Skin of body (tissue), 2 donors: Measurements from ENCODE around the gene SLC9A6. TPM values are rescaled to one million over a fixed set of nuclear protein-coding genes. Genes with fewer than 3 reads are reported as not detected.

ENCODE experiments used
- DNase-seq: peaks from one replicate; lab custom pipeline; 2025; lab: John Stamatoyannopoulos, UW
- total RNA-seq: library from RNA; depleted of rRNA; stranded (reverse); fragments of >200 nt; gene quantifications from one replicate; pipeline ENCODE4 v1.2.3, GENCODE V29; 2014

Gene SLC9A6
- 15.9 TPM for total RNA-seq

GRCh38 chrX:135985157-135985972 lies at the start of gene SLC9A6:
TSS of gene SLC9A6 (plus strand) at chrX:135985435. CDS start at chrX:135985659, 224 bp downstream.
- DNase-seq: peak; percentile 18

DNA sequence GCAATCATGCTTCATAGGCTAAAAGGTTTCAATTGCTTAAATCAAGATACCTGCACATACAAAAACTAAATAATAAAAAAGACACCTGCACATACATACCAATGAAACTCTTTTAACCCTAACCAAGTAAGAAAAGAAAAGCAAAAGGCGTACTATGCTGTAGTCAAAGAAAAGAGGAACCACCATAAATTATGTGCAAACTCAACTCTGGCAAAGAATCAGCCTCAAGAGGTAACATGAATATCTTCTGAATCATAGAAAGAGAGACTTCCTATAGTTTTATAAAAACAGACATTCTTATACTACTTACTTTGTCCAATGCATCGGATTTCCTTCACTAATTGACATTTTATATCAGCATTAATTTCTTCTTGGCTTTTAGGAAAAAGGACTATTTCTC lies 40.7 kb upstream of the SLC9A6 start:
- no peak for DNase-seq

- no peak for DNase-seq
Measured at GRCh38 chrX:135951291-135951690, 33.9 kb upstream of the SLC9A6 start.

GRCh38 chrX:135973025-135973547 lies 12.1 kb upstream of the SLC9A6 start:
- no peak for DNase-seq

DNA sequence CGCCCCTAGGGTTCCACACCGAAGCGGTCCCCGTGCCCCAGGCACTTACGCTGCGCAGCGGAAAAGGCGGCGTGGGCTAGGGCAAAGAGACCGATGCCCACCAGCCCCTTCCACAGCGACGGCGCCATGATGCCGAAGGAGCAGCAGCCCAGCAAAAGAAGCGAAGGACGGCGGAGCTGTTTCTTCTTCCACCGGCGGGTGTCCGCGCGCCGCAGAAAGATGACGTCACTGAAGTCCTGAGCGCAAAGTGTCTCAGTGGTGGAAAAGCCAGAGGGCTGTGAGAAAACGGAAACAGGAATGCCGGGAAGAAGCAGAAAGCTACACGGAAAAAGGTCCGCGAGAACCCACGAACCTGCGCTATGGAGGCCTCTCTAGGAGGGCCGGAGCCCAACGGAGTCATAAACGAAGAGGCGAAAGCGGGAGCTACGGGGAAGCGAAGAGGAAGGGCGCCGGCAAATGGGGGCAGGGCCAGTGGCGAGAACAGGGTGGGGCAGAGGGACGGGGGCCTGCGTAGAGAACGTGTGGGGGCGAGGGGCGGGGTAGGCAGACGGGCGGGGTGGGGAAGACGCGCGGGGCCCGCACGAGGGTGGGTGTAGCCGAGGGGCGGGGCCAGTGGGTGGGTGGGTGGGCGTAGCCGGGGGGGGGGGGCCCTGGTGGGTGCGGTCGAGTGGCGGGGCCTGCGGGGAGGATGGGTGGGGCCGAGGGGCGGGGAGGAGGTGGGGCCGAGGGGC lies 11.5 kb upstream of the SLC9A6 start, which contains the start of gene MMGT1:
MMGT1 (minus strand) TSS at position 441 of the 731 bp plus-strand sequence; CDS start at position 128, 313 bp downstream.
- DNase-seq: peak; percentile 91

- DNase-seq: peak; percentile 65
Measured at GRCh38 chrX:135974279-135974856, 10.9 kb upstream of the SLC9A6 start.

DNA sequence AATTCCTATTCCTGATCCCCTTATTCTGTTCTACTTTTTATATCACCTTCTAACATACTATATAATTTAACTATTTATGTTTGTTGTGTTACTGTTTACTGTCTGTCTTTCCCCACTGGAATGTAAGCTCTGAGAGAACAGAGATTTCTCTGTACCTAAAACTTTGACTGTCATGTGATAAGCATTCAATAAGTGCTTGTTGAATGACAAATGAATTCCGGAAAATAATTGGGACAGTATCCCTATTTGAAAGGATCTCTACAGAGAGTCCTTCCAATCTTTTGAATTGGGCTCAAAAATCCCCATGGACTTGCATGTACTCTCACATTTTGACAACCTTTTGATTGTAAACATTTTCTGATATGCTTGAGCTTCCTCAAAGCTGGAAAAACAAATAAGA lies 9.8 kb upstream of the SLC9A6 start:
- DNase-seq: no peak

DNA sequence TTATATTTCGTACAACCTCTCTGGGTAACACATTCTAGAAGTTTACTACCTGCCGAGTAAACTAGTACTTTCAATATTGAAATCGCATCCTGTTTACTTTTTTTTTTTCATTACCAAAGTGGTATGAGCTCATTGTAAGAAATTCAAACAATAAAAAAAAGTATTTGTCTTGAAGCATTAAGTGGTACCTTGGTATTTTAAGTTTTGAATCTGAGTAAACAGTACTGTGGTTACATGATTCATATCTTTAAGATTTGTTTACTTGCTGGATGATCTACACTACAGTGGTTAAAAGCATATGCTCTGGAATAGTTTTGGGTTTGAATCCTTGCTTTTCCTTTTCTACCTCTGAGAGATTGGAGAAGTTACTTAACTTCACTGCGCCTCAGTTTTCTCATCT lies 7.6 kb upstream of the SLC9A6 start:
- DNase-seq: no peak

DNA sequence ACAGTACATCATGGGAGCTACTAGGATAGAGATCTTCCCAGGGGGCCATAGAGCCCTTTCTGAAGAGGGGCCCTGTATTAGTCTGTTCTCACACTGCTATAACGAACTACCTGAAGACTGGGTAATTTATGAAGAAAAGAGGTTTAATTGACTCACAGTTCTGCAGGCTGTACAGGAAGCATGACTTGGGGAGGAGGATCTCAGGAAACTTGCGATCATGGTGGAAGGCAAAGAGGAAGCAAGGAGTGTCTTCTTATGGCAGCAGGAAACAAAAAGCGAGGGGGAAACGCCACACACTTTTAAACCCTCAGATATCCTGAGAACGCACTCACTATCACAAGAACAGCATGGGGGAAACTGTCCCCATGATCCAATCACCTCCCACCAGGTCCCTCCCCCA lies 4.2 kb upstream of the SLC9A6 start:
- DNase-seq: no peak

DNA sequence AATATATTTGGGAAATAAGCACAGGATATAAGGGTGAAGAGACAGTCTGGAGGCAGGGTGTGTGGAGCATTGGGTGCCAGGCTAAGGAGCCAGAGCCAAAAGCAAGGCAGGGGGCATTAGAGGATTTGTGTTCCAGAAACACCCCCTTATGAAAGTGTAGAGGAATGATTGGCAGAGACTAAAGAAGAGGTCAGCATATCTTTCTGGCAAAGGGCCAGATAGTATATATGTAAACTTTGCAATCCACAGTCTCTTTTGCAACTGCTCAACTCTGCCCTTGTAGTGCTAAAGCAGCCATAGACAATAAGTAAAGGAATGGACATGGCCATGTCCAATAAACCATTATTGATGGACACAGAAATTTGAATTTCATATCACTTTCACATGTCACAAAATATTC lies 3.6 kb upstream of the SLC9A6 start:
- no peak for DNase-seq

GRCh38 chrX:135982860-135983259 lies 2.4 kb upstream of the SLC9A6 start:
- no peak for DNase-seq

GRCh38 chrX:135984256-135984655 lies 979 bp upstream of the SLC9A6 start:
- DNase-seq: no peak

GRCh38 chrX:135984791-135985156 lies 461 bp upstream of the SLC9A6 start:
- no peak for DNase-seq

- no peak for DNase-seq
Measured at GRCh38 chrX:135985973-135986310, 707 bp downstream of the SLC9A6 start.

DNA sequence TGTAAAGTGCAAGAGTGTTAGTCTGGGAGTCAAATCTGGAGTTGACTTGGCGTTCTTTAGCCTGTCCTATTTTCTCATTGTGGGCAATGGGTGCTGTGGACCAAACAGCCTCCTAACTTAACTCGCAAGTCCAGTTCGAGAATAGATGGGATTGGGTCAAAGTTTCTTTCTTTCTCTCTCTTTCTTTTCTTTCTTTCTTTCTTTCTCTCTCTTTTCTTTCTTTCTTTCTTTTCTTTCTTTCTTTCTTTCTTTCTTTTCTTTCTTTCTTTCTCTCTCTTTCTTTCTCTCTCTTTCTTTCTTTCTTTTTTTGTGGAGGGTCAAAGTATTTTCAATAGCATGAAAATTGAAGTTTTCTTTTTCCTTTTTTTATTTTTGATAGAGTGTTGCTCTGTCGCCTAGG lies 3.0 kb downstream of the SLC9A6 start:
- no peak for DNase-seq

GRCh38 chrX:136015016-136015415 lies 29.8 kb downstream of the SLC9A6 start:
- DNase-seq: no peak

DNA sequence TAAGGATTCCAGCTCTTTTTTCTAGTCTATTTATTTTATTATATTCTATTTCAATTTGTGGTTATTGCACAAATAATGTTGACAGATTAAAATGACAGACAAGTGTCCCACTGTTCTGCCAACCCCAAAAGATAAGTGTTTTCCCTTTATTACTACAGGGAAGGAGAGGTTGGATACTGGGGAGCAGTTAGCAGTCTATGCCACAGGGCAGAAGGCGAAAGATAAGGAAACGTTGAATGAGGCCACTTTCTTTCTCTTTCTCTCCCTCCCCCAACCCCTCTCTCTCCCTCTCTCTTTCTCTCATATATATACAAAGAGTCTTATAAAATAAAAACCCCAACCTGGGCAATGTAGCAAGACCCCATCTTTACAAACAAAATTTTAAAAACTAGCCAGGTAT lies 31.6 kb downstream of the SLC9A6 start:
- no peak for DNase-seq

- no peak for DNase-seq
Measured at GRCh38 chrX:136019226-136019625, 34.0 kb downstream of the SLC9A6 start.

DNA sequence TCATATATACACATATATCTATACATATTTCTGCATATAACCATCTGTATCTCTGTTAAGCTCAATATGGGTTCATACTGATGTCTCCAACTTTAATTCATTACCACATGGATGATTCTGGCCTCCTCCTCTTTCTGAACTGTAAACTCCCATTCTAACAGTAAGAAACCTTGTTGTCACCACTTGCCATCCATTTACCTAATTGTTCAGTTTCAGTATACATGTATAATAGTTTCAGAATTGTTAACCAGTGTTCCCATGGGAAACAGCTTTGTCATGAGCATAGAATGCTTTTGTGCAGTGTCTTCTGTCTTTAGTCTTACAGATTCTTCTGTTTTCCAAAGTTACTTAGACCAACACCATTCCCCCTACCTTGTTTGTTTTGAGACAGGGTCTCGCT lies 35.9 kb downstream of the SLC9A6 start:
- DNase-seq: no peak

GRCh38 chrX:136021903-136022302 lies 36.7 kb downstream of the SLC9A6 start:
- DNase-seq: no peak

DNA sequence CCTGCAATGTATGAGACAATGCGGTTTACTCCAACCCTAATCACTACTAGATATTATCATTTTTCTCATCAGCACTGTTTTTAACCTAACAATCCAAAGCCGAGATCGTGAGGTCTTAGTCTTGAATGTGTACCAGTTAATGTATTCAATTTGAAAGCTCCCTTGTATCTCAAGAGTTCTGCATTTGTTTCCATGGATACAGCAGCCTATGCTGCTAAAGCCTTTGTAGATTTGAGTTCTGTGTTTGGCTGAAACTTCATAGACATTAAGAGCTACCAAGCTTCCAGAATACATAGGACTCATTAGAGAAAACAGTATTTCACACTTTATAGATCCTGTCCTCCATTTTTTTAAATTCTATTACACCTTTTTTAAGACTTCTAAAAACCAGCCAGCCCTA lies 39.9 kb downstream of the SLC9A6 start:
- DNase-seq: no peak

DNA sequence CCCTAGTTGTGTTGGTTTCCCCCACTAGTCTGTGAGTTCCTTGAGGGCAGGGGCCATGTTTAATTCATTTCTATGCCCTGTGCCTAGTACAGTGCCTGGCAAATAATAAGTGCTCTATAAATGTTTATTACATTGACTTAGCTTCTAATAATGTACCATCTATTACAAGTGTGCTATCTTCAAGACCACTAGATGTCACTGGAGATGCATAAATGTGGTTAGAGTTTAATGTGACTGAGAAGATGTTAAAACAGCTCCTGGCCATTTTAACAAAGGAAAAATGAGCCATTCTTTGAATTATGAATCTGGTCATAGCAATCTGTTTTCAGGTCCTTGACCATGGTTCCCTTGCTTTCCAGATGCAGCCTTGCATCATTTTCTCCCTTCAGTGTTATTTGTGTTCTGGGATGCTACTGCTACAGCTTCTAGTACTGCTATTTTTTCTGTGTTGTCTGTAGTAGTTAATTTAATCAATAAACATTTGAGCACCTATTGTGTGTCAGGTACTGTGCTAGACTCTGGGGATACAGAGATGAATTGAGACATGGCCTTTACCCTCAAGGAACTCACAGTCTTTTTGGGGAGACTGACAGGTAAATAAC lies 43.2 kb downstream of the SLC9A6 start:
- DNase-seq: peak; percentile 23
